Uterus (tissue), 2 donors: ENCODE data around the gene STXBP1.

Experiments
- POLR2A ChIP-seq, 2 donors: fragments of 450-650 bp; IDR thresholded peaks; one replicate each; pipeline ENCODE4 v1.6.1; 2016; ENCODE audit warnings: antibody characterized with exemption in 2 of 2, mild to moderate bottlenecking in 1 of 2, moderate library complexity in 1 of 2
- TF ChIP-seq, protein P1 (sequence below), 4 experiments: fragments of 200-600 bp in 2 of 4; fragments of 450-650 bp in 2 of 4; sonication (generic) in 2 of 4; IDR thresholded peaks; one replicate each; pipeline ENCODE4 v1.5.1; 2016 to 2019; ENCODE audit warnings: antibody characterized with exemption in 4 of 4, mild to moderate bottlenecking in 2 of 4, moderate library complexity in 1 of 4

DNA sequence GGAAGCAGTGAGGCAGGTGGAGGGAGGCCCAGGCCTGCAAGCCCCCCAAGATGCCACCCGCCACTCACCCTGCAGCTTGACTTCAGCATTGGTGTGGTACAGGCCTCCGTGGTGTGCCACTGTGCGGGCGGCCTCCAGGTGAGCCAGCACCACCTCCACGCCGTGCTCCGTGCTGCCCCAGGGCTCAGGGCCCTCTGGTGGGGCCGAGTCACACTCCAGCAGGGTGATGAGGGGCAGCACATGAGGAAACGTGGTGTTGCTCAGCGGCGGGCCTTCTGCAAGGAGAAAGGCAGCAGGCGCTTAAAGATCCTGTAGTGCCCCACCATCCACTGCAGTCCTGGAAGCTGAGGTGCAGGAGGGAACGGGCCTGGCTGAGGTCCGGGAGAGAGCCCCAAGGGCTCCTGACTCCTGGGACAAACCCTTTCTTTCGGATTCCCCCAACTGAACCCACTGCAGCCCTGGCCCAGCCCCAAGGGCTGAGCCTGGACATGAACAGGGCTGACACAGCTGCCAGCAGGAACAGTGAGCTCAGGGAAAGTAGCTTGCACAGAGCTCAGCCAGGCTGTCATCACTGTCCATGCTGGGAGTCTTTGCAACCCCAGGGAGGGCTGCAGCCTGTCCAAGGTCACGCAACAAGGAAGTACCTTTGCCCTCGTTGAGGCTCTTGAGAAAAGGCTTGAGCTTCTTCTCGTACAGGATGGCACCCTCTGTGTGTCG, 127.7 kb downstream of the STXBP1 start:
- TF ChIP-seq, protein P1, sequence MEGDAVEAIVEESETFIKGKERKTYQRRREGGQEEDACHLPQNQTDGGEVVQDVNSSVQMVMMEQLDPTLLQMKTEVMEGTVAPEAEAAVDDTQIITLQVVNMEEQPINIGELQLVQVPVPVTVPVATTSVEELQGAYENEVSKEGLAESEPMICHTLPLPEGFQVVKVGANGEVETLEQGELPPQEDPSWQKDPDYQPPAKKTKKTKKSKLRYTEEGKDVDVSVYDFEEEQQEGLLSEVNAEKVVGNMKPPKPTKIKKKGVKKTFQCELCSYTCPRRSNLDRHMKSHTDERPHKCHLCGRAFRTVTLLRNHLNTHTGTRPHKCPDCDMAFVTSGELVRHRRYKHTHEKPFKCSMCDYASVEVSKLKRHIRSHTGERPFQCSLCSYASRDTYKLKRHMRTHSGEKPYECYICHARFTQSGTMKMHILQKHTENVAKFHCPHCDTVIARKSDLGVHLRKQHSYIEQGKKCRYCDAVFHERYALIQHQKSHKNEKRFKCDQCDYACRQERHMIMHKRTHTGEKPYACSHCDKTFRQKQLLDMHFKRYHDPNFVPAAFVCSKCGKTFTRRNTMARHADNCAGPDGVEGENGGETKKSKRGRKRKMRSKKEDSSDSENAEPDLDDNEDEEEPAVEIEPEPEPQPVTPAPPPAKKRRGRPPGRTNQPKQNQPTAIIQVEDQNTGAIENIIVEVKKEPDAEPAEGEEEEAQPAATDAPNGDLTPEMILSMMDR (IDR thresholded peaks at IDR 0.05), result no peak
- TF ChIP-seq POLR2A (IDR thresholded peaks at IDR 0.05), result no peak
